GM18868 (cell line): ENCODE data around the gene GPR171.
"Not testable (repeated sequence)": the region's sequence is repeated elsewhere in the genome, so short reads cannot be mapped to it uniquely, and the experiment has no call there.

Experiments
- ATAC-seq: cut with Tn5 transposase; IDR thresholded peaks from one replicate; pipeline ENCODE4 v1.9.1; 2021; ENCODE audit warnings: mild to moderate bottlenecking, moderate library complexity; ENCODE audit not compliant: unreplicated experiment

Gene GPR171, protein sequence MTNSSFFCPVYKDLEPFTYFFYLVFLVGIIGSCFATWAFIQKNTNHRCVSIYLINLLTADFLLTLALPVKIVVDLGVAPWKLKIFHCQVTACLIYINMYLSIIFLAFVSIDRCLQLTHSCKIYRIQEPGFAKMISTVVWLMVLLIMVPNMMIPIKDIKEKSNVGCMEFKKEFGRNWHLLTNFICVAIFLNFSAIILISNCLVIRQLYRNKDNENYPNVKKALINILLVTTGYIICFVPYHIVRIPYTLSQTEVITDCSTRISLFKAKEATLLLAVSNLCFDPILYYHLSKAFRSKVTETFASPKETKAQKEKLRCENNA

GRCh38 chr3:151203051-151203420 is at the start of gene GPR171:
TSS of gene GPR171 (minus strand) at chr3:151203216. CDS start at chr3:151199386, 3,830 bp downstream.
- peak; percentile 88 for ATAC-seq

GRCh38 chr3:151248772-151249337 is 45.8 kb upstream of the GPR171 start:
- ATAC-seq, result no peak

GRCh38 chr3:151242006-151242405 is 39.0 kb upstream of the GPR171 start:
- ATAC-seq, result not testable (repeated sequence)

- ATAC-seq, result no peak
Observed at GRCh38 chr3:151236736-151237135, 33.7 kb upstream of the GPR171 start.

DNA sequence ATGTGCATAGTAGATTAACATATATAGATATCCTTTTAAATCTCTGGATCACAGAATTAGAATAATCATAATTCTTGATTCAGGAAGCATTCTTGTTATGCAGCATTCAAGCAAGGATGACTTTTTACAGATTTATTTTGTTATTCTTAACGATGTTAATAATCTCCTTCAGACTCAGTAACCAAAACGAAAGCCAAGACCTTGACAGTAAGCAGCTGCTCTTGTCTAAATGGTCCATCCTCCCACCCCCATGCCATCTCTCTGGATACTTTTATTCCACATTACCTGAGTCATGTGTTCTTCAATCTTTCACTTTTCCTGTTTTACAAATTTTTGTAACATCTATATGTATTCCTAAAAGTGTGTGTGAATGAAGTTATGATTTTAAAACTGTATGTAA is 33.3 kb upstream of the GPR171 start:
- no peak for ATAC-seq

GRCh38 chr3:151234825-151235224 is 31.8 kb upstream of the GPR171 start:
- no peak for ATAC-seq

DNA sequence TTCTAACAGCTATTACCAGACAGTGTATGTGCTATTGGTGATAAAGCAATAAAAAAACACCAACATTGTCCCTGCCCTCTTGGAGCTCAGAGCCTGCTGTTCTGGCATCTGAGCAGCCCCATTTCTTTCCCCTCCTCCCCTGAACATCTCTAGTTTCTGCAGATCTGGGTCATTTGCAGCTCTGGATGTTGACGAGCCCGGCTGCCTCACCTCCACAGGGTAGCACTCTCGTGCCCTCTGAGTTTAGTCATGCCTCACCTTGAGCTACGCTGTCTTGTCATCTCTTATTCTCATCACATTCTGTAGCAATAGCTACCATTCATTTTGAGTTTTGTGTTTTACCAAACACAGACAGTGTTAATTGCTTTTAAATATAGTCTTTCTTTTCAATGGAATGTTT is 30.0 kb upstream of the GPR171 start:
- ATAC-seq, result no peak

DNA sequence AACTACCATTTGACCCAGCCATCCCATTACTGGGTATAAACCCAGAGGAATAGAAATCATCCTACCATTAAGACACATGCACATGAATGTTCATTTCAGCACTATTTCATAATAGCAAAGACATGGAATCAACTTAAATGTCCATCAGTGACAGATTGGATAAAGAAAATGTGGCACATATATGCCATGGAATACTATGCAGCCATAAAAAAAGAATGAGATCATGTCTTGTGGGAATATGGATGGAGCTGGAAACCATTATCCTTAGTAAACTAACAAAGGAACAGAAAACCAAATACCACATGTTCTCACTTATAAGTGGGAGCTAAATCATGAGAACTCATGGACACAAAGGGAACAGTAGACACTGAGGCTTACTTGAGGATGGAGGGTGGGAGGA is 29.4 kb upstream of the GPR171 start:
- ATAC-seq, result not testable (repeated sequence)

GRCh38 chr3:151230646-151231045 is 27.6 kb upstream of the GPR171 start:
- ATAC-seq, result peak; percentile 65

GRCh38 chr3:151228666-151229040 is 25.6 kb upstream of the GPR171 start:
- peak; percentile 29 for ATAC-seq

- ATAC-seq, result peak; percentile 79
Observed at GRCh38 chr3:151227807-151228665, 25.0 kb upstream of the GPR171 start.

DNA sequence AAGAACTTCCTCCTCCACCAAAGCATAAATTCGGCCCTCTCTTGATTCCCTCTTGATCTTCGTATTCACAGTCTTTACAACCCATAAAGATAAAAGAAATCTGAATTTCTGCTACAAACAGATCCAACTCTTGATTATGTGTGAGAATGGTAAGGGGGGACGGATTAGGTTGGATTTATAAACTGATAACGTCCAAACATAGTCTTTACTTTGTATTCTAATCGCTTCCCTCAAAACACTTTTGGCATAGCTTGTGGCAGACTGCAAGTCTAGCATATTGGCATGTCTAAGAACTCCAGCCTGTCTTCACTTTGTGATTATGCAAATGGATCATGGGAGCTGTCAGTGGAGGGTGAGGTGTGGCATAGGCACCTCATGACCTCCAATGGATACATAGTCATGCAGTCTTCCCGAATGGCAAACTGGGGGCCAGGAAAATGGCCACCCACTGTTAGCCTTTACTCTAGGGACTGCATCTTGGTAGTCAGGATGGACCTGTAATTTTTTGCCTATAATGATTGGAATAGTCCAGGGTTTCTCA is 24.3 kb upstream of the GPR171 start:
- ATAC-seq, result peak; percentile 27

GRCh38 chr3:151226825-151227224 is 23.8 kb upstream of the GPR171 start:
- ATAC-seq, result no peak

DNA sequence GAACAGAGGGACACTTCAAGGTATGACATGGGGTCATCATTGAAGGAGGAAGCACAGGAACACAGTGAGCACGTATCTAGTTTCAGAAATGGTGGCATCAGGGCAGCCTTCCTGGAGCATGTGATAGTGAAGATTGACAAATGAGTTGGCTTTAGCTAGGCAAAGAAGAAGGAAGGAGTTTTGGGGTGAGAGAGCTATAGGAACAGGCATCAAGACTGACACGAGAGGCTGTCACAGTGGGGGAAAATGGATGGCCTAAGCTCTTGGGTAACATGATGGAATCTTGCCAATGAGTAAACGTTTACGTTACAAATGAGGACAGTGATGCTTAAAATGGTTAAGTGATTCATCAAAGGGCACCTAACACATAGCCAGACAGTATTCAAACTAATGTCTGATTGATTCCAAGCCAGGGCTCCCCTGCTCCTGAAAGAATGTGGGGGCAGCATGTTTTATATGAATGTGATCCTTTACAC is 23.1 kb upstream of the GPR171 start:
- ATAC-seq, result no peak

- no peak for ATAC-seq
Observed at GRCh38 chr3:151225040-151225975, 22.3 kb upstream of the GPR171 start.

DNA sequence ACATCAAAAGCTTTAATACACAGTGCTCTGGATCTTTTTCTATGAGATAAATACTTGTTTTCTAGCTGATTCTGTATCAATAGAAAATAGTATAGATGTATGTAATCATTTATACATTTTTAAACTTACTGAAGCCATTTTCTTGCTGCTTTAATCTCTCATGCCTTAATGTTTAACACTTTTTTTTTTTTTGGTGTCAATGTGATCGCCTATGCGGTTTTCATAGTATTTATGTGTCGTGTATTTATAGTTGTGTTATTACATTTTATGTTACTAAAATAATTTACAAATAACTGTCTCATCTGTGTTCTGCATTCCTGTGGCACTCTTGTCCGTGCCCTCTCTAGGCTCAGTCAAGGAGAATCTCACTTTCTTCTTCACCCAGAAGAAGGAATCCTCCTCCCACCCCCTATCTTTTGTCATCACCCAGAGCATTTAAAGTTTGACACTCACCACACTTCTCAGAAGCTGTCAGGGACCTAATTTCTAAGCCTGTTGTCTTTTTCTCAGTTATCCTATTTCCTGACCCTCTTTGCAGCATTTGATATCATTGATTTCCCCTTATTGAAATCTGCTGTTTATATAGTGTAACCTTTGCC is 21.4 kb upstream of the GPR171 start:
- no peak for ATAC-seq

- peak; percentile 53 for ATAC-seq
Observed at GRCh38 chr3:151219056-151219455, 16.0 kb upstream of the GPR171 start.

DNA sequence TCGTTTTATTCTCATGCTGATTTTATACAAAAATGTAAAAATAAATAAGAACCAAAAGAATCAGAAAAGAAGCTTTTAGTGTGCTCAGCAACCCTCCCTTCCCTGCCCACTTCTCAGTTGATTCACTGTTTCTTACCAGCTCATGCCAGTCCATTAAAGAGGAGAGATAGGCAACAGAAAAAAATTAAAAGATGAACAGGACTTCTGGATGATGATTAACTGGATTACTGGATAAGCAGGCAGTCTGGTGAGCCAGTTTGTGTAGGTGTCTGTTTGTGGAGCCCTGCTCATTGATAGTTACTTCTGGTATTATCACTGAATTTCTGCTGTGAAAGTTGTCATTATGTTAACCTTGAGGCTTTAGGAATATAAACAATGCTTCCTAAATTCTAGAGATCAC is 15.1 kb upstream of the GPR171 start:
- no peak for ATAC-seq

- no peak for ATAC-seq
Observed at GRCh38 chr3:151216641-151217607, 13.9 kb upstream of the GPR171 start.
